ENCODE results near the gene IDI2.
"Not testable (repeated sequence)": the region's sequence is repeated elsewhere in the genome, so short reads cannot be mapped to it uniquely, and the experiment has no call there.

The IDI2 gene

DNA sequence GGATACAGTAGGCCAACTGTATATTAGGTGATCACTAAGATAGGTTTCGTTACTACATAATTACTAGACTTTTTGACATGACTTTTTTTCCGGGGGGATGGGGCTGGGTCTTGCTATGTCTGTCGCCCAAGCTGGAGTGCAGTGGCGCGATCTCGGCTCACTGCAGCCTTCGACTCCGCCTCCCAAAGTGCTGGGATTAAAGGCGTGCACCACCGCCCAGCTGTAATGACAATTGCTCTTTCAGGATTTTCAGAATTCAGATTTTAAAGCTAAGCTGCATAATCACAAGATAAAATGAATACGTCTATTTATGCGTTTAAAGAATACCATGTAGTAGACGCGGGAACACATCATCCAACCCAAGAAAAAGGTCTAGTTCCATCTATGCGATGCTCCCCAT is 22.3 kb upstream of the IDI2 start:
- DNase-seq (ENCODE audit: low read depth): no peak

DNA sequence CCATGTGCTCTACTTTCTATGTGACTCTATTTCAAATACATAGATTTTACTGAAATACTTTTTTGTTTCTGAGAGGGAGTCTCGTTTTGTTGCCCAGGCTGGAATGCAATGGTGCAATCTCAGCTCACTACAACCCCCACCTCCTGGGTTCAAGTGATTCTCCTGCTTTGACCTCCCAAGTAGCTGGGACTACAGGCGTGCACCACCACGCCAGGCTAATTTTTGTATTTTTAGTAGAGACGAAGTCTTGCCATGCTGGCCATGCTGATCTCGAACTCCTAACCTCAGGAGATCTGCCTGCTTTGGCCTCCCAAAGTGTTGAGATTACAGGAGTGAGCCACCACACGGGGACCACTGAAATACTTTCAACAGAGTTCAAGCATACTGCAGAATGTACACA is 19.8 kb upstream of the IDI2 start:
- no peak for DNase-seq (ENCODE audit: low read depth)

DNA sequence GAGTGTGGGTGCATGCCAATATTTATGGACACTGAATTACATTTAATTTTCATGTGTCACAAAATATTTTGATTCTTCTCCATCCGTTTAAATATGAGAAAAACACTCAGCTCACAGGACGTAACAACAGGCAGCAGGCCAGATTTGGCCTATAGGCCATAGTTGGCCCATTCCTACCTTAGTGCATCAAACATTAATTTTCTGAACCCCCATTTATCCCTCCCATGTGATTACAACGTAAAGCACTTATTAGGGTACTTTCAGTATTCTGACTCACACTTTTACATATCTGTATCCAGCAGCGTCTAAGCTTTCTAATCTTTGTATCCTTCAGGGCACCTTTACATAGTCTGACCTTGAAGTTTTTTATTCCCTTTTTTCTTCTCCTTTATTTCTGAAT is 19.3 kb upstream of the IDI2 start:
- DNase-seq (ENCODE audit: low read depth): no peak

DNA sequence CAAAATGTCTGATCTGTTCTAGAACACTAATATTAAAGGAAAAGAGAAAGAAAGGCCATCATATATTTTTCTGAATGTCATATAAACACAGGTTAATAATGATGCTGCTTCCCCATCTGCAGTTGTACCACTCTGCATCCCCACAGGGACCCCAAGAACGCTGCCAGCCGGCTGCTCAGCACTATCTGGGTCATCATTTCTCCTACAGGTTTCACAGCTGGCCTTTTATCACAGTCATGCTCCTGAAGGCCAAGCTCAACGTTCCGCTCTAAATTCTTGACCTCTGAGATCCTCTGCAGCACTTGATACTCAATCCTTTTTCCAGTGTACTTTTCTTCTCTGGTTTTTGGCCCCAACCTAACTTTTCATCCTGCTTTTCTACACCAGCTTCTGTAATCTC is 18.5 kb upstream of the IDI2 start:
- no peak for DNase-seq (ENCODE audit: low read depth)

DNA sequence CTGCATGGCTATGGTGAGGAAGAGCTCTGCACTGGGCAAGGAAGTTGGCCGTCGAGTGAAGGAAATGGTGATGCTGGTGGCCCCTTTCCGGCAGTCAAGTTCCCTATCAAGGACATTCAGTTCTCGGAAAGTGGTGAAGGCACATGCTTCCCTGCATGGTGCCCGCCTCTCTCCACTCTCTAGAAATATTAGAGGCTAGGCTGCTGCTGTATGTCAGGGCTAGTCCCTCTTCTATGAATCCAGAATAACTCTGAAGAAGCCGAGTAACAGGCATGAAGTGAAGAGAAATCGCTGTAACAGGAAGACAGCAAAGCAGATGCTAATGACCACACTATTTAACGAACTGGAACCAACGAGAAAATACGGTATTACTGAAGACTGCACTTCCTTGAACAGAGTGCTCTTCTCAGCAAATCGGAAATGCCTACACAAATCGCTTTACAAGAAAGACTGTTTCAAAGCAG is 17.9 kb upstream of the IDI2 start:
- no peak for DNase-seq (ENCODE audit: low read depth)

DNA sequence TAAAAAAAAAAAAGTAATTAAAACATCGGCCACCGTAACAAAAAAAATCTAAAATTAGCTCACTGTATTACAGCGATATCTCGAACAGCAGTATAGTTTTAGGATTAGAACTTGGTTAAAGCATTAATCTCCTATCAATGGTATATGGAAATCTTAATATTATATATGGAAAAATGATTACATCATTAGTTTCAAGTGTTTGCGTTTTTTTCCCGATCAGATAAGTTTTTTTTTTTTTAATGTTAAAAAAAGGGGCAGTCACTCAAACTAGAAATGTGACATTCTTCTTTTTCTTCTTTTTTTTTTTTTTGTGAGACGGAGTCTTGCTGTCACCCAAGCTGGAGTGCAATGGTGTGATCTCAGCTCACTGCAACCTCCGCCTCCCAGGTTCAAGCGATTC is 15.9 kb upstream of the IDI2 start:
- DNase-seq (ENCODE audit: low read depth): no peak

DNA sequence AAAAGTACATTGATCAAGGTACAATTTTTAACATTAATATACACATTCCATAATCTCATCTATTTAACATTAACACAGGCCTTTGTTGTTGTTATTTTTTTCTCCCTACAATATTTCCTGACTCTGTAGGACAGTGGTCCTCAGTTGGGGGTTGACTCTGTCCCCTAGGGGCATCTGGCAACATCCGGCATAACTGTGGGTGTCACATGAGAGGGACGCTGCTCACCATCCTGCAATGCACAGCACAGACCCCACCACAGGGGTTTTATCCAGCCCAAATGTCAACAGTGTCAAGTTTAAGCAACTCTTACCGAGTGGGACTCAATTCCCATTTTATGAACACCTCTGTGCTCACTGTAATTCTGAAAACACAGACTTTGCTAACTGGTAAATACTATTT is 14.5 kb upstream of the IDI2 start:
- DNase-seq (ENCODE audit: low read depth): no peak

DNA sequence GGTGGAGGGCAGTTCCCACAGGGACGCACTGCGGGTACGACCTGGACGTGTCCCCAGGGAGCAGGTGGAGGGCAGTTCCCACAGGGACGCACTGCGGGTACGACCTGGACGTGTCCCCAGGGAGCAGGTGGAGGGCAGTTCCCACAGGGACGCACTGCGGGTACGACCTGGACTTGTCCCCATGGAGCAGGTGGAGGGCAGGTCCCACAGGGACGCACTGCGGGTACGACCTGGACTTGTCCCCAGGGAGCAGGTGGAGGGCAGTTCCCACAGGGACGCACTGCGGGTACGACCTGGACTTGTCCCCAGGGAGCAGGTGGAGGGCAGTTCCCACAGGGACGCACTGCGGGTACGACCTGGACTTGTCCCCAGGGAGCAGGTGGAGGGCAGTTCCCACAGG is 13.1 kb upstream of the IDI2 start:
- DNase-seq (ENCODE audit: low read depth): not testable (repeated sequence)

DNA sequence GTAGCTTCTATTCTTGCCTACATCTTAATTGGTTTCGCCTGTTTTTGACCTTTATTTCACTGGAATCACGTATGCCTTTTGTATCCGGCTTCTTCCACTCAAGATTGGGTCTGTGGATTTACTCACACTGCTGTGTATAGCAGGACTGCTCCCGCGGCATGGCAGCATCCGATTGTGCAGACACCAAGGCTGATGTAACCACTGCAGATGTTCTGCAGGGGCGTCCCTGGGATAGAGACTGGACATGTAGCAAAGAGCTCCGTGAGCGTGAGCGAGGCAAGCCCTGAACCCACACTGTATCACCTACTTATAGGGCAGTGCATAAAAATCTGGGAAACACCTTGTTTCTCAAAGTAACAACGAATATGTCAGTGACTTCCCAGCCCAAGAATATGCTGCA is 11.4 kb upstream of the IDI2 start:
- DNase-seq (ENCODE audit: low read depth): no peak

DNA sequence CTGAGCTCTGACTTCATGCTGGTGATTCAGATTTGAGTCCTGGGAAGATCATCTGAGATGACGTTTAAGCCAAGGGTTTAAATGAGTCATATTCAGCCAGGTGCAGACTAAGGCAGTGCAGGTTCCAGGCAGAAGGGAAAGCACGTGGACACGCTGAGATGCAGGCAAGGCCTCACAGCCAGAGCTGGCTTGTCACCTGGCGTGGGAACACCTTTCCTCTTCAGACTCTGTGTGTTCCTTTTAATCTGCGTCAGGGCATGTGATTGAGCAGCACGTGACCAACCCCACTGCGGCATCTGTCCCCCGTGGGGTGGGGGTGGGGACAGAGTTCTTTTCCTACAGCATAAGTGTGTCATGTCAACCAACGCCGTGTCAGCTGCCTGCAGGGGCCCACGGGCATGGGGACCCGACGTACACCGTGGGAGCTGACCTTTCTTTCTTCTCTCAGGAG is 10.7 kb upstream of the IDI2 start:
- DNase-seq (ENCODE audit: low read depth): peak; percentile 86

DNA sequence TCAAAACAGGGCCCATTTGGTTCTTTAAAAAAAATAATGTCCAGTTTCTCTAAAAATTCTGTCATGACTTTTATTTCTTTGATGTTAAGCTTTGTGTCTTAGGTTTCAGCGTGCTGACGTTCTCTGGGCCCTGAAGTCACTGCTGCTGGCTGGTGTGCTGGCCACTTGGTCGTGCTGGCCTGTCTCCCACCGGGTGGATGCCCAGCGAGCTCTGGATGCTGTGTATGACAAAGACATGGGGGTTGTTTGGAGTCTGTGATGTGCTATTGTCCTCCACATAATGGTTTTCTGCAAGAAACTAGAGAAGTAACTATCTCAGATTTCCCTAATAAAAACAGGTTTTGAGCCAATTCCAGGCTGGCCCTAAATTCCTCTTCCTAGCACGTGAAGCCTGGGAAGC is 9.5 kb upstream of the IDI2 start:
- no peak for DNase-seq (ENCODE audit: low read depth)

DNA sequence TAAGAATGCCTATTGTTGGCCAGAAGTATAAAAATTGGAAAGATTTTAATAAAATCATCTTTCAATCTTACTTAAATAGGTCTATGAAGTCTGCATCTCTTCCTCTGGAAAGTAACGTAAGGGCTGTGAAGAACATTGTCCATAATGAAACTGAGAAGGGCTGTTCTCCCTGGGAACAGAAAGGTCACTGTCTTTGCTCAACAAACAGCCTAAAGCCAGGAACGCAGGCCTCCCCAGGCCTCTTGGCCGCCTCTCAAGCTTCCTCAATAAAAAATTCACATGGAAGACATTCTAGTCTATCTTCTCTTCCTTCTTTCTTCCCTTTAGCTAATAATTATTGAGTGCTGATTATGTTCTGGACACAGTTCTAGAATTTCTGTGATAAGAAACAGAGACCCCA is 9.1 kb upstream of the IDI2 start:
- DNase-seq (ENCODE audit: low read depth): no peak

DNA sequence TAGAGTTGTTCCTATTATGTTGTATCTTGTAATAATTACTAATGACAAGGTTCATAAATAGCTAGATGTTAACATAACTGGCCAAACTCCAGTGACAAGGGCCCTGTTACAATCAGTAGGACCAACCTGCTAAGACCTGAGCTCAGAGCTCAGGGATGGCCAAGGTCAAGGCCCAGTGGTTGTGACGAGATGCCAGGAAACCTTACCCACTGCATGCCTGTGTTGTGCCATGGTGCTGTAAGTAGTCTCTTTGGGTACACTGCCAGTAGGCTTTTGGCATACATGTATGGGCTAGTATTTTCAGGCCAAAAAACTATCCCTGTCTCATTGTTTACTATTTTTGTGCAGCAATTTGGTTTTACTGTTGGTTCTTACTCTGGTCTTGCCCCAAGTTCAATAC is 7.9 kb upstream of the IDI2 start:
- DNase-seq (ENCODE audit: low read depth): no peak

DNA sequence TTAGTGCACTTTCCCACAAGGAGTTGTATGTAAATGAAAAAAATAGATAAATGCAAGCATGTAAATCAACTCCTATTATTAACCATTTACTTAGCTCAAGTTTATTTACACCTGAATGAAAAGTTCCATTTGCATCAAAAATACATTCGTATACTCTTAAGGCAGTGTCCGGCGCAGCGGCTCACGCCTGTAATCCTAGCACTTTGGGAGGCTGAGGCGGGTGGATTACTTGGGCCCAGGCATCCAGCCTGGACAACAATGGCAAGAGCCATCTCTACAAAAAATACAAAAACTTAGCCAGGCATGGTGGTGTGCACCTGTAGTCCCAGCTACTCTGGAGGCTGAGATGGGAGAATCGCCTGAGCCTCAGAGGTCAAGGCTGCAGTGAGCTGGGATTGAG is 4.2 kb upstream of the IDI2 start:
- DNase-seq (ENCODE audit: low read depth): no peak

DNA sequence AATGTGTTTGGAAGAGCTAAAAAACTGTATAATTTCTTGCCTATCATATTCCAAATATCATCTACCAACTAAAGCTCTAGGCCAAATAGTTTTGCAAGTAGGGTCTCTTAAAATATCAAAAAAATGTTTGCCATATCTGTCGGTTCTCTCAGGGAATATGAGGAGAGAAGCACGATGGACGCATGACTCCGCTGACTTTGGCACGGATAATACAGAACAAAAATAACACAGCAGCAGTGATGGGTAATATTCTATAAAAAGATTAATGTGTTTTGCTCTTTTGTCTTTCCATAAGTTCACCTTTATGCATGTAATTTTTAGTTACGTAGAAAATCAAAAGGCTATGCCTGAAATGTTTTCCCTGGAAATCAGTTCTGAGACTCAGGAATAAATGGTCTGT is 919 bp upstream of the IDI2 start:
- DNase-seq (ENCODE audit: low read depth): no peak

DNA sequence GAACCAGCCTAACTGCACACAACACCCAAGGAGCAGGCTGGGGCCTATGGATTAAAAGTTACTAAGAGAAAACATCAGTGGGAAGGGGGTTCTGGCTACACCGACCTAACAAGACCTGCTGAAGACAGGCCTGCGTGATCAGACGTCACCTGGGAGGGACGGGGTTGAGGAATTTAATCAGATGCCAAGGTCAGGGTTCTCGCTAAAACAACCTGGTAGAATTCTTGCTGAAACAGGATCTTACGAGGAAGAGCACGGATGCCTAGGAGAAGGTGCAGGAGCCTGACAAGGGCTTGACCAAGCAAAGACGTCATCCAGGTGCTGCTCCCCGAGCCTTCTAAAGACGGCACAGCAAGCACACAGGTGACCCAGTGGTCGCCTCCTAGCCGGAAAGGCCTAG is 1.6 kb downstream of the IDI2 start:
- DNase-seq (ENCODE audit: low read depth): no peak

DNA sequence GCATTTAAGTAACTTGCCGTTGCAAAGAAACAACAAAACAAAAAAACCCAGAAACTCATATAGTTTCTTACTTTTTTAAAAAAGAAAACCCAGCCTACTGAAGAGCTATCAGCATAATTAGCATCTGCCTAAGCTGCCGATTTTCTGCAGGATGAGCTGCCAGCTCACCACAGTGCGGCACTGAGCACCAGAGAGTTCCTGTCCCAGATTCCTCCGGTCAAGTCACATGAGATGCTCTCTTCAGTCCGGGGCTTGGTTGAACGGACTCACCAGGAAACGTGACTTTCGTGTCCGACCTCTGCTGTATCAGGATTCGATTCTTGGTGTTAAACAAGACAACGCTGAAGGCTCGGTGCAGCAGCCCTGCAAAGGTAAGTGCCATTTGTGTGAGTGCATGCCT is 3.2 kb downstream of the IDI2 start:
- DNase-seq (ENCODE audit: low read depth): no peak

DNA sequence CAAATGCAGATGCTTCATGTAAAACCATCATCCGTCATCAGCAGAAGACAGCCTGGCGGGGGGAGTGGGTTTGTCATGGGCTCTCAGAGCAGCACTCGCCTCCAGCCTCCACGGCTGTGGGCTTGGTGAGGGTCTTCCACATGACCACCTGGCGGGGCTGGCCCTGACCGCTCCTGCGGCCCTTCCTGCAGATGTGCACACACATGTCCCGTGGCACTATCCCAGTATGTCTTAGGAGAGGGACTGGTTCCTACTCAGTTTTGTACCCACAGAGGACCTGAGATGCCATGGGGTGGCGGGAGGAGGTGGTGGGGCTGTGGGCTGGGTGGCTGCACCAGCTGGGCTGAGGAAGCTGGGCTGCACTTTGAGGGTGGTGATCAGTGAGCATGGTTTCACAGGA is 4.7 kb downstream of the IDI2 start:
- DNase-seq (ENCODE audit: low read depth): no peak

DNA sequence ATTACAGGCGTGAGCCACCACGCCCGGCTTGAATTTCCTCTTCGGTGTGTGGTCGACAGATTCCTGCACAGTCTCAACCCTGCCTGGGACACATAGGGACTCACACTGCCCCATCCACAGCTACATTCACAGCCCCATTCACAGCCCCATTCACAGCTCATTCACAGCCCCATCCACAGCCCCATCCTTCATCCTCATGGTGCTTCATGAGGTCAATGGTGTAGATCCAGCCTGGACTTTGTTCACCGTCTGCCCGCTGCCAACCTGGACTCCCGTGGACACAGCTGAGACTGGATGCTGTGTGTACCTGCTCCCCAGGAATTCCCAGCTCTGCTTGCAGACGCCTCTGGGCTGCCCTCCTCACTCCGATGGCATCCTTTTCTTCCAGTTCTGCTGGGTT is 5.2 kb downstream of the IDI2 start:
- no peak for DNase-seq (ENCODE audit: low read depth)

DNA sequence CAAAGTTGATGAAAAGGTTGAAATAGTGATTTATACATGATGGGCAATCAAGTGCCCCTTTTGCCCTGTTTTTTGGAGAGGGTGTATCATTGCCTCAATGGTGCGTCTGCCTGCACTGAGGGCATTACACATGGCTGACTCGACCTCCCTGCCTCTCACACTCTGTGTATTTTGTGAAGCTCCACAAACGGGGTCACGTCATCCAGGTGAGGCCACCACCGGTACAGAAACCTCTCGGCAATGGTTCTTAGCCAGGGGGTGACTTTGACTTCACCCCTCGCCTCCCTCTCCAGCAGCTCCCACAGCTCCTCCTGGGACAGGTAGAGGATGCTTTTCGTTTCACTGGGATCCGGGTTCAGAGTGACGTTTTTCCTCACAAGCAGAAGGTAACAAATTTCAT is 6.3 kb downstream of the IDI2 start:
- no peak for DNase-seq (ENCODE audit: low read depth)

DNA sequence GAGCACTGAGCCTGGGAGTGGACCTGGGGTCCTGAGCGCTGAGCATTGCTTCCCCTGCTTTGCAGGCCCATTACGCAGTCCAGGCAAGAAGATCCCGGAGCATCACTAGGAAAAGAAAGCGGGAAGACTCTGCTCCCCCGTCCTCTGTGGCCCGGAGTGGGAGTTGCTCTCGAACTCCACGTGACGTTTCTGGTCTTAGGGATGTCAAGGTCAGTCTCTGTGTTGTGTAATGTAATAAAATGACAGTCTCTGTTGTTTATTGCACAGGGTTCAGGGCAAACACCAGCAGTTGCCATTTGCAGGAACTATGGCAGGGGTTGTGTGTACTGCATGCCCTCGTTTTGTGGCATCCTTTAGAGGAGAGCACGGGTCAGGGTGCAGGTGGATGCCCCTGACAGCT is 10.0 kb downstream of the IDI2 start:
- no peak for DNase-seq (ENCODE audit: low read depth)

DNA sequence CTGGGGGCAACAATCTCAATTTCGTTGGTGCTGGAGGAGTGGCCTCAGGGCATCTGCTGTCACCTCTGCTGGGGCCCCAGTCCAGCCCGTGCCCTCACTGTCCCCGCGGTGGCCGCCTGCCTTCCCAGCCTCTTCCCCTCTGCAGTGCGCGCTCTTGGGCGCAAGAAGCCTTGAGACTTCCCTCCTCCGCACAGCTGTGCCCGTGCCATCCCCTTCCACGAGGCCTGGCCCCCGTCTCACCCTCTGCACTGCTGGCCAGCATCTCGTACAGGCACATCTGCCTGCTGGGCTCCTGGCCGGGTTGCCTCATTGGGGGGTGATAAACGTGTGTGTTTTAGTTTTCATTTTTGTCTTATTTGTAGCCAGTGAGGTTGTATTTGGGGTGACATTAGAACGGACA is 14.0 kb downstream of the IDI2 start:
- DNase-seq (ENCODE audit: low read depth): no peak

DNA sequence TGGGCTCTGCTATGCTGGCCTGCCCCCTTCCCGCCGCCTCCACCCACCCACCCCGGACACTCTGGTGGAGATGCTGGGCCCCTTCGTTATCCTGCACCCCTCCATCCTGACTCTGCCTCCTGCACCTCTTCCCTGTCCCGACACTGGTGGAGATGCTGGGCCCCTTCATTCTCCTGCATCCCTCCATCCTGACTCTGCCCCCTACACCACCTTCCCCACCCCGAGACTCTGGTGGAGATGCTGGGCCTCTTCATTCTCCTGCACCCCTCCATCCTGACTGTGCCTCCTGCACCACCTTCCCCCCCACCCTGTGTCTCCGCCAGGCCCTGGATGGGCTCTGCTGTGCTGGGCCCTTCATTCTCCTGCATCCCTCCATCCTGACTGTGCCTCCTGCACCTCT is 15.0 kb downstream of the IDI2 start:
- no peak for DNase-seq (ENCODE audit: low read depth)

DNA sequence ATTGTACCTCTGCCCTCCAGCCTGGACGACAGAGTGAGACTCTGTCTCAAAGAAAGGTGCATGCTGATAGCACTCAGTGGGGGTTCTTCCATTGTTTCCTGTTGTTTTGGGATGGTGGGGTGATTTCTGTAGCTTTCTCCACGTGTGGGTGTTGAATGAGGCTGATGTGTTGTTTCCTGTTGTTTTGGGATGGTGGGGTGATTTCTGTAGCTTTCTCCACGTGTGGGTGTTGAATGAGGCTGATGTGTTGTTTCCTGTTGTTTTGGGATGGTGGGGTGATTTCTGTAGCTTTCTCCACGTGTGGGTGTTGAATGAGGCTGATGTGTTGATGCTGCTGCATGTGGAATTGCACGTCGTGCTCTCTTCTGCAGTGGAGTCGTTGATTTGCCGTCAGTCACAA is 15.7 kb downstream of the IDI2 start:
- DNase-seq (ENCODE audit: low read depth): not testable (repeated sequence)

DNA sequence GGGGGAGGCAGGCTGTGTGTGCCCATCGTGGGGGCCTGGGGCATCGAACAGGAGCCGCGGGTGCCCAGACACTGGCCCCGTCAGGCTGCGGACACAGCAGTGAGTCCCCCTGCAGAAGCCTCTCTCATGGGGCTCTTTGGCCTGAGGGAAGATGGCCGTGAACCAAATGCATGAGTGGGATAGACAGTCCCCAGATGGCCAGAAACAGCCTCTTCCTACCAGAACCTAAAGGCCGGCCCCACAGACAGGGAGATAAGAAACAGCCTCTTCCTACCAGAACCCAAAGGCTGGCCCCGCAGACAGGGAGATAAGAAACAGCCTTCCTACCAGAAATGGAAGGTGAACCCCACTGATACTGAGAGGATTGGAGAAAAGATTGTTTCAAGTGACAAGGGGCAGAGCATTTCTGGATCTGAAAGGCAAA is 16.6 kb downstream of the IDI2 start:
- DNase-seq (ENCODE audit: low read depth): no peak

All from amniotic epithelial cell (primary cell).